Neutrophil (primary cell): ENCODE measurements around the gene THSD4.
"Not testable (repeated sequence)": the region's sequence is repeated elsewhere in the genome, so short reads cannot be mapped to it uniquely, and the experiment has no call there.

ENCODE experiments used
- H3K27ac ChIP-seq: fragments of 200-600 bp; sonication (generic); 2 replicates; pipeline ENCODE4 v1.5.1; 2016; ENCODE audit warnings: mild to moderate bottlenecking, moderate library complexity
- H3K27me3 ChIP-seq: fragments of 200-600 bp; sonication (generic); 2 replicates; pipeline ENCODE4 v1.6.0; 2016; ENCODE audit warnings: mild to moderate bottlenecking
- H3K36me3 ChIP-seq: fragments of 200-600 bp; sonication (generic); 2 replicates; pipeline ENCODE4 v1.5.1; 2017
- H3K4me1 ChIP-seq, 2 experiments: fragments of 200-600 bp in 1 of 2; sonication (generic) in 1 of 2; 1 replicate in 1 of 2; 2 replicates in 1 of 2; pipeline versions ENCODE4 v1.5.1 to v1.6.1; 2013 to 2016; ENCODE audit warnings: low read depth in 1 of 2, low read length in 1 of 2, mild to moderate bottlenecking in 1 of 2, moderate library complexity in 1 of 2; ENCODE audit not compliant: control insufficient read depth in 1 of 2, insufficient read depth in 1 of 2
- H3K4me3 ChIP-seq, 2 experiments: fragments of 200-600 bp in 1 of 2; sonication (generic) in 1 of 2; 1 replicate in 1 of 2; 2 replicates in 1 of 2; pipeline ENCODE4 v1.5.1; 2013 to 2016; ENCODE audit warnings: low read depth in 1 of 2, low read length in 1 of 2, mild to moderate bottlenecking in 1 of 2, moderate library complexity in 1 of 2
- H3K9me3 ChIP-seq: fragments of 200-600 bp; sonication (generic); 2 replicates; pipeline ENCODE4 v1.5.1; 2016
- TF ChIP-seq, protein P1 (sequence below): fragments of 200-600 bp; sonication (generic); IDR thresholded peaks from 2 replicates; pipeline ENCODE4 v1.5.1; 2016; ENCODE audit warnings: antibody characterized with exemption

The THSD4 gene

DNA sequence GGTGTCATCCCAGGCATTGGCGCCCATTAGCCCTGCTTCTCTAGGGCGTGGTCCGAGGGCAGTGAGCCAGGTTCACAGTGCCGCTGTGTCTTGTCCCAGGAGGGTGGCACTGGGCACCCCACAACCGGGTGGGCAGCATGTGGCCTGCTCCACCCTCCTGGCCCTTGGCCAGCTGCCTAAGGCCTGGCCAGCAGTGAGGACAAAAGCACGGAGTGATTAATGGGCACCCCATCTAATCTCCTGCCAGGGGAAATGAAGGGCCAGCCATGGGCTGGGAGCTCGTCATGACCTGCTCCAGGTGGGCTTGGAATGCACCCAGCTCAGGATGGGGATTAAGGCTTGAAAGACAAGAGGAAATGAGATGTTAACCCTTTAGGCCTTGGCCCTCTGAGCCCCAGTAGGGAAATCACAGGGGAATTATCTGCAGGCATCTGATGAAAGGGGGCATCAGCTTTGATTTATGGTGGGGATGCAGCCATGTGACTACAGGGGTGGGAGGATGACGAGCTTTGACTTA, 5.2 kb downstream of the THSD4 start:
- Histone ChIP-seq H3K27ac (no peak overlapping the region), H3K4me3 (no peak overlapping the region), H3K27me3 (peaks cover 78% of the 10 kb centered on the region), H3K36me3 (no peaks in the 10 kb centered on the region), H3K9me3 (no peaks in the 10 kb centered on the region), H3K4me1 (no peaks in the 10 kb centered on the region)
- TF ChIP-seq, protein P1, sequence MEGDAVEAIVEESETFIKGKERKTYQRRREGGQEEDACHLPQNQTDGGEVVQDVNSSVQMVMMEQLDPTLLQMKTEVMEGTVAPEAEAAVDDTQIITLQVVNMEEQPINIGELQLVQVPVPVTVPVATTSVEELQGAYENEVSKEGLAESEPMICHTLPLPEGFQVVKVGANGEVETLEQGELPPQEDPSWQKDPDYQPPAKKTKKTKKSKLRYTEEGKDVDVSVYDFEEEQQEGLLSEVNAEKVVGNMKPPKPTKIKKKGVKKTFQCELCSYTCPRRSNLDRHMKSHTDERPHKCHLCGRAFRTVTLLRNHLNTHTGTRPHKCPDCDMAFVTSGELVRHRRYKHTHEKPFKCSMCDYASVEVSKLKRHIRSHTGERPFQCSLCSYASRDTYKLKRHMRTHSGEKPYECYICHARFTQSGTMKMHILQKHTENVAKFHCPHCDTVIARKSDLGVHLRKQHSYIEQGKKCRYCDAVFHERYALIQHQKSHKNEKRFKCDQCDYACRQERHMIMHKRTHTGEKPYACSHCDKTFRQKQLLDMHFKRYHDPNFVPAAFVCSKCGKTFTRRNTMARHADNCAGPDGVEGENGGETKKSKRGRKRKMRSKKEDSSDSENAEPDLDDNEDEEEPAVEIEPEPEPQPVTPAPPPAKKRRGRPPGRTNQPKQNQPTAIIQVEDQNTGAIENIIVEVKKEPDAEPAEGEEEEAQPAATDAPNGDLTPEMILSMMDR = no peak

DNA sequence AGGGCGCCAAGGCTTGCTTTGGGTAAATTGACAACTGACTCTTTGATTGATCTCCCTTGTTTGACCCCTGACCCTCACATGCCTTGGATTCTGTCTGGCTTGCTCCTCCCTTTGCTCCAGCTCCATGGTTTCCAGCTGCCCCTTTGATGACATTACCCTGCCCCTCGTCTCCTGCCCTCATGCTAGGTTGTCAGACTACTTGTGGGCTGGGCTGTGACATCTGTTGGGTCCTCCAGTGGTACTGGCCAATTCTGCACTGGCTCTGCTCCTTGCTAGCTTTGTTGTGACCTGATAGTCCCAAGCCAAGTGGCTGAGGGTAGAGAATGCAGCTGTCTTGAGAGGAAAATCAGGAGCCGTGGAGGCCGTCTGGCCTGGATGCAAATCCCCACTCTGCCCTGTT, 6.2 kb downstream of the THSD4 start:
- Histone ChIP-seq H3K27ac (no peak overlapping the region), H3K27me3 (peaks cover 70% of the 10 kb centered on the region), H3K4me3 (no peak overlapping the region), H3K36me3 (no peaks in the 10 kb centered on the region), H3K9me3 (no peaks in the 10 kb centered on the region), H3K4me1 (no peaks in the 10 kb centered on the region)
- TF ChIP-seq, protein P1 = no peak

DNA sequence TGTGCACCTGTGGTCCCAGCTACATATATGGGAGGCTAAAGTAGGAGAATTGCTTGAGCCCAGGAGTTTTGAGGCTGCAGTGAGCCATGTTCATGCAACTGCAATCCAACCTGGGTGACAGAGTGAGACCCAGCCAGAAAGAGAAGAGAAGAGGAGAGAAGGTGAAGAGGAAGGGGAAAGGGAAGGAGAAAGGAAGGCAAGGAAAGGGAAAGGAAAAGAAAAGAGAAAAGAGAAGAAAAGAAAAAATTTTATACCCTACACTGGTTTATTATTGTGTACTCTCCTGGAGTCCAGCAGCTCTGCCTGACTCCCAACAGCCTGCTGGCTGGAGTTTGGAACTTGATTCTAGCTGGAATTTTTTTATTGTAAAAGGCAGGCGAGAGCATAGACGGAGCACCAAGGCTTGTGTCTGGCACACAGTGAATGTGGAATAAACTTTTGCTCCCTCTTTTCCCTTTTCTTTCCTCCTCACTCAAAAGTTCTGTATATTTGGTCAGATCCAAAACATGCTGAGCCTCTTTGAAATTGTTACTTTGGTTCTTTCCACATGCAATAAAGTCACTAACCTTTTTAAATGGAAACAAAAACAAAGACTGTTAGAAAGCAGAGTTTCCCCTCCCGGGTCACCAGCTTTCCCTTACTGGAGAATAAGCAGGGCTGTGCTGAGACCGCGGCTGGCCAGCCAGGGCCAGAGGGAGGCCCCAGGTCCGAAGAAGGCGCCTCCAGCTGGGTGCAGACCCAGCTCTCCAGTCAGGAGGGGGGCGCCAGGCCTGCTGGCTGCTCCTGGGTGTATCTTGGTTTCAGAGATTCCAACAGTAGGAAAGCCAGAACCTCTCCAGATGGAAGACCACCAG, 9.9 kb downstream of the THSD4 start:
- TF ChIP-seq, protein P1 = no peak
- peaks cover 39% of the 10 kb centered on the region for H3K27me3 ChIP-seq
- H3K27ac ChIP-seq = no peak overlapping the region
- no peak overlapping the region for H3K4me3 ChIP-seq
- no peaks in the 10 kb centered on the region for H3K36me3 ChIP-seq
- no peaks in the 10 kb centered on the region for H3K9me3 ChIP-seq
- H3K4me1 ChIP-seq = no peaks in the 10 kb centered on the region

DNA sequence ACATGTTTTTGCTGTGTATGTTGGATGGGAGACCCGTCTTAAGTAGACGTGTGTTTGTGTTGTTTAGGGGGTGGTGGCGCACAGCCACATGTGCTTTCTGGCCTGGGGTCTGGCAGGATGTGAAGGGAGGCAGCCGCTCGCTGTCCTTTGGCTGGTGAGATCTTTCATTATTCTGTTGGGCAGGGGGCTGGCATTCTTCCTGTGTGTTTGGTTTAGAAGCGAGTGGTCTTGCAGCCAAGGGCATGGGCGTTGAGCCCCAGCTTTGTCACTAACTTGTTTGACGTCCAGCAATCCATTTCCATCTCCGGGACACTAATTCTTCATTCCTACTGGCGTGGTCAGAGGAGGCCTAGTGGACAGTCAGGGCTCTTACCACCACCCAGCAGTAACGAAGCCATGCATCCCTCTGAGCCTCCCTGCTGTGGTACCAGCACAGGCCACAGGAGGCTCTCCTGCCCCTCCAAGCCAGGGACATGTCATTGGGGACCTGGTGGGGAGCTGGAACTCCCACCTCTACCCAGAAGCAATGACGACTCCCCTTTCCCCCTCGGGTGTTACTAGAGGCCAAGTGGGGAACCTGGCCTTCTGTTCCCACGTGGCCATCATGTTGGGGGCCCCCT, 10.7 kb downstream of the THSD4 start:
- Histone ChIP-seq H3K27me3 (peaks cover 32% of the 10 kb centered on the region), H3K27ac (no peak overlapping the region), H3K36me3 (no peaks in the 10 kb centered on the region), H3K9me3 (no peaks in the 10 kb centered on the region), H3K4me3 (no peak overlapping the region), H3K4me1 (no peaks in the 10 kb centered on the region)
- TF ChIP-seq, protein P1 = no peak

DNA sequence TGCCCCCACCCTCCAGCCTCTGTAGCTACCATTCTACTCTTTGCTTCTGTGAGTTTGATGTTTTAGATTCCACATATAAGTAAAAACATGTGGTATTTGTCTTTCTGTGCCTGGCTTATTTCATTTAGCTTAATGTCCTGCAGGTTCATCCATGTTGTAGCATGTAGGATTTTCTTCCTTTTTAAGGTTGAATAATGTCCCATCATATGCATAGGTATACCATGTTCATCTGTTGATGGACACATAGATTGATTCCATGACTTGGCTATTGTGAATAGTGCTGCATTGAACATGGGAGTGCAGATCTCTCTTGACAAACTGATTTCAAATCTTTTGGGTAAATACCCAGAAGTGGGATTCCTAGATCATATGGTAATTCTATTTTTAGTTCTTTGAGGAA, 11.8 kb downstream of the THSD4 start:
- no peak overlapping the region for H3K27ac ChIP-seq
- TF ChIP-seq, protein P1 = no peak
- no peak overlapping the region for H3K4me3 ChIP-seq
- H3K9me3 ChIP-seq = no peaks in the 10 kb centered on the region
- peaks cover 21% of the 10 kb centered on the region for H3K27me3 ChIP-seq
- no peaks in the 10 kb centered on the region for H3K4me1 ChIP-seq
- no peaks in the 10 kb centered on the region for H3K36me3 ChIP-seq

DNA sequence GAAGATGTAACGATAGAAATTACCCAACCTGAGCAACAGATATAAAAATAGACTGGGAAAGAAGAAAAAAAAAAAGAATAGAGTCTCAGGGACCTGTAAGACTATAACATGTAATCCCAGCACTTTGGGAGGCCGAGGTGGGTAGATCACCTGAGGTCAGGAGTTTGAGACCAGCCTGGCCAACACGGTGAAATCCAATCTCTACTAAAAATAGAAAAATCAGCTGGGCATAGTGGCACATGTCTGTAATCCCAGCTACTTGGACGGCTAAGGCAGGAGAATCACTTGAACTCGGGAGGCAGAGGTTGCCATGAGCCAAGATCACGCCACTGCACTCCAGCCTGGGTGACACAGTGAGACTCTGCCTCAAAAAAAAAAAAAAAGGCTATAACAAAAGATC, 12.9 kb downstream of the THSD4 start:
- not testable (repeated sequence) for H3K4me1 ChIP-seq, H3K9me3 ChIP-seq, H3K36me3 ChIP-seq, H3K27ac ChIP-seq, H3K4me3 ChIP-seq
- peaks cover 15% of the 10 kb centered on the region for H3K27me3 ChIP-seq
